Measurements from ENCODE around the gene ZFAND2B.

The ZFAND2B gene

DNA sequence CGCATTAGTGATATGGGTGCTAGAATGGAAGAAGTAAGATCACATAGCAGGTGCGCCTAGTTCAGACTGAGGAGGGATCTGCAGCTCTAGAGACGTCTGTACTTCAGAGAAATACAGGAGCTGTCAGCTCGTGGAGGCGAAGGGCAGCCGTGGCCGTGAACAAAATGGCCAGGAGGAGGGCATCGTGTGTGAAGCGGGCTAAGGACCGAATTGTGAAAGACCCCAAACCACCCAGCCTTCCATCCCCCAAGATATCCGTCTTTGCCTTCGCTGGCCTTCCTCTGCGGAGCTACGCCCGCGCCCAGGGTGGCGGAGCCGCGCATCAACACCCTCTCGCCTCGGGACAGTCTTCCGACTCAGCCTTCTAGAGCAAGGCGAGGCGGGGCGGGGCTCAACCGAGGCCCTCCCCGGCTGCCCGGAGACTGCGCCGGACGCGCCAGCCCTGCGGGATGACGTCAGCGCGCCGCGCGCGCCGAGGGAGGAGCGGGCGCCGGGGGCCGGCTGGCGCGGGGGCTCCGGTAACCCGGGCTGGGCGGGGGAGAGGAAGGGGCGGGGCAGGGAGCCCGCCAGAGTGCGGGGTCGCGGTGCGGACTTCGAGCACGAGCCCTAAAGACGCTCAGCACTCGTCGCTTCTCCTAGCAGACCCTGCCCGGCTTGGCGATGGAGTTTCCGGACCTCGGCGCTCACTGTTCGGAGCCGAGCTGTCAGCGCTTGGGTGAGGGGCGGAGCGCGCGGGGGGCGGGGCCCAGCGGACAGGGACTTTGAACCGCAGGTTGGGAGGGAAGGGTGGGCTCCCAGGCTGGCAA is at the start of gene ZFAND2B:
TSS of gene ZFAND2B (plus strand) at position 455 of the 806 bp plus-strand sequence. CDS start at position 661, 206 bp downstream.
- peak; percentile 95 for DNase-seq

DNA sequence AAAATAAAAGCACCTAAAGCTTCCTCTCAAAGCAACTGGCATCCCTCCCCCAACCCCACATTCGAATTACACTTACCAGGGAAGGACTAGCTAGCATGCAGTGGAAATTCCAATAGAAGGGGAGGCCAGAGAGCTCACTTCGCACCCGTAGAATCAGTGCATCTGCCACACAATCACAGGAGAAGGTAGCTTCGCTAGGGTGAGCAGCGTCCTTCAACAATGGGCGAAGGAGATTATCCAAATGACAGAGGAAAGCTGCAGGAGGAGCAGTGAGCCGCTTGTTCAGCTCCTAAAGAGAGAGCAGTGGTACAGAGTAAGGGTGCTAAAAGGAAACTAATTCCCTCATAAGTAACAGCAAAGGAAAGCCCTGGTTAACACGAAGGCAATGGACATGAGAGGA is 49.2 kb upstream of the ZFAND2B start:
- DNase-seq: no peak

- no peak for DNase-seq
Observed at GRCh38 chr2:219158025-219158424, 48.6 kb upstream of the ZFAND2B start.

- DNase-seq: no peak
Observed at GRCh38 chr2:219158586-219158985, 48.0 kb upstream of the ZFAND2B start.

GRCh38 chr2:219159771-219160185 is 46.8 kb upstream of the ZFAND2B start:
- no peak for DNase-seq

DNA sequence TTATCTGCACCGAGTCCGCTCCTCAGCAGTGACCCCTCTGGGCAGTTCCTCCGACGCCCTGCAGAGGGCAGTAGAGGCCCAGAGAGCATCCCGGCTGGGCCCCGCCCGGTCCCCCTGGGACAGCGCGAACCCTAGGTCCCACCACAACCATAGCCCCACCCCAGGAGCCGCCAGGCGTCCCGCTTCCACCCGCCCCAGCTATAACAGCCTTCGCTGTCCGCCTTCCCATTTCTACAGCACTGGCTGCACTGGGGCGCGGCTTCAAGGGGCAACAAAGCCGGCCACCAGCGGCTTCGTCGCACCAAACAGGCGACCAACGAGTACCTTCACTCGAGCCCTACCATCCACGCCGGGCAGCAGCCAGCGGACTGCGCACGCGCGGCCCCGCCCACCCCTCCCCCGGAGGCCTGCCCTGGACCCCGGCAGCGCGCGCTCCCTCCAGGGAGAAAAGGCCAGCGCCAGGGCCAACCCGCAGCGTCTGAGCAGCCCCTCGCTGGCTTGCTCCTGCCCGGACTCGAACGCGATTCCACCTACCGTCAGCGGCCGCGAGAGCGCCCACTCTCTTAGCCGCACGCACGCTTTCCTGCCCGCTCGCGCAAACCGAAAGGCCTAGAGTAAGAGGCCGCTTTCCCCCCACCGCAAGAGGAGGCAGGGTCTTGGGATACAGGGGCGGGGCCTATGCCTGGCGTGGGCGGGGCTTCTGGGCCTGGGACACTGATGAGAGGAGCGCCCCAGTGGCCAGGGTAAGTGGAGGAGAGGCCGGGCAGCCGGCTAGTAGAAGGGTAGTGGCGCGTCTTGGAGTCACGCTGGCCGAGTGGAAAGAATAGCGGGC is 46.2 kb upstream of the ZFAND2B start, which contains the start of gene NHEJ1:
TSS of gene NHEJ1 (minus strand) at position 630 of the 832 bp plus-strand sequence. CDS start 2,453 bp downstream, outside the sequence.
- DNase-seq: peak; percentile 92

GRCh38 chr2:219161097-219161496 is 45.5 kb upstream of the ZFAND2B start:
- DNase-seq: no peak

DNA sequence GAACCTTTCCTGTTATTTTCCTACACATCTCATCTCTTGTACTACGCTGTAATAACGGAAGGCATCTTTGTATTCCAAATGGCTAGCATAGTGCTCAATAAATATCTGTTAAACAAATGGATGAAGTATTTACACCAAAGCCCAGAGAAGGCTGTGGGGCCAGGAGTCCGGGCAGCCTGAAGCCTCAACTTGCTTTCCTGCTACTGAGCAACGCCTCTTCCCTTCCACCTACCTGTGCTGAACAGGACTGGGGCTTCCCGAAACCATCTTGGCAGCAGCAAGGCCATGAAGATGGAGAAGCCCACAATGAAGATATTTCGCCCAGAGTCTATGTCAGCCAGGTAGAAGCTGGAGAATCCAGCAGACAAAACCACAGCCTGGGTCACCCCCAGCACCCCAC is 43.4 kb upstream of the ZFAND2B start:
- DNase-seq: no peak

DNA sequence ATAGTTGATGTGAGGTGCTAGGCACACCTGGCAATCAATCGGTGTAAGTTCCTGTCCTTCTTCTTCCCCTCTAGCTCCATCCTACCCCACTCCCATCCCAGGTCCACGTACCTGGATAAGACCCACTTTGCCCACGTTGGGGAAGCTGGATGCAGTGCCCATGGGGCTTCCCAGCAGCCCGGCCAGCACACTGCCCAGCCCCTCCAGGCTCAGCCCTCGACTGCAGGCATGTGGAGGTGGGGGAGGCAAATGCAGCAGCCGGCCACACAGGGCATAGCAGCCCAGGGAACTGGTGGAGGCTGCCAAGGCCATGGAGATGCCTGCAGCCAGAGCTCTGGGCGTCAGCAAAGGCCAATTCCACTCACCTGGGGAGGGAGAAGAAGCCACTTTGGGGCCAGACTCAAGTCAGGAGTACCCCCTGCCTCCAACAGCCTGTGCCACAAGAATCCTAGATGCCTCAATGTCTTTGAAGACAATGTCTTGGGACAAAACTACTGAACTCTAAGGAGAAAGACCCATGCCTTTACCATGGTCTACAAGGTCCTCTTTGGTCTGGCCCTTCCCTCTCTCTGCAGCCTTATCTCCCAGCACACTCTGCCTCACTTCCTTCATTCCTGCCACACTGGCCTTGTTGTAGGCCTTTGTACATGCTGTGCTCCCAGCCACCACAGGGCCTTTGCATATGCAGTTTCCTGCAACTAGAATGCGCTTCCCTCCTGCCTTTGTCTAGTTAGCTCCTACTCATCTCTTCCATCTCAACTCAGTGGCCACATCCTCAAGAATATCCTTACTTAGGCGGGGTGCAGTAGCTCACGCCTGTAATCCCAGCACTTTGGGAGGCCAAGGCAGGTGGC is 41.3 kb upstream of the ZFAND2B start:
- DNase-seq: no peak

- no peak for DNase-seq
Observed at GRCh38 chr2:219167997-219168396, 38.6 kb upstream of the ZFAND2B start.

GRCh38 chr2:219168526-219168925 is 38.1 kb upstream of the ZFAND2B start:
- DNase-seq: no peak

DNA sequence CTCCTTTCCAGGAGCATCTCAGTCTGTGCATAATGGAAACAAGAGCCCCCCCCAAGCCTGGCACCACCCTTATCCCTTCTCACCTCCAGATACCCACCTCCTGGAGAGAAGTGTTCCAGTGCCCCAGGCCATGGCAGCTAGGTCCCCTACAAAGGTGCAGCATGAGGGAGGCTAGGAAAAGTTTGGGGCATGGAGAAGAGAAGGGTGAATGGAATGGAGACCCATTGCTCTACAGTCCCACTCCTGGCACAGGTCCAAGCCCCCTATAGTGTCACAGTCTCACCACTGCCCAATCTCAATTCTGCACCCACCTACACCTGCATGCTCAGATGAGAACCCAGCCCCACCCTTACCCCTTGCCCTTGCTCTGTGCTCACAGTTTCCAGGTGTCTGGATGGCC is 37.6 kb upstream of the ZFAND2B start:
- DNase-seq: no peak

GRCh38 chr2:219169930-219170654 is 36.5 kb upstream of the ZFAND2B start, which contains the start of gene SLC23A3:
TSS of gene SLC23A3 (minus strand) at chr2:219170029. CDS start at chr2:219169984, 45 bp downstream.
- no peak for DNase-seq

GRCh38 chr2:219171231-219171651 is 35.3 kb upstream of the ZFAND2B start:
- no peak for DNase-seq

GRCh38 chr2:219172231-219173154 is 34.1 kb upstream of the ZFAND2B start:
- DNase-seq: no peak

- no peak for DNase-seq
Observed at GRCh38 chr2:219173176-219173575, 33.4 kb upstream of the ZFAND2B start.

DNA sequence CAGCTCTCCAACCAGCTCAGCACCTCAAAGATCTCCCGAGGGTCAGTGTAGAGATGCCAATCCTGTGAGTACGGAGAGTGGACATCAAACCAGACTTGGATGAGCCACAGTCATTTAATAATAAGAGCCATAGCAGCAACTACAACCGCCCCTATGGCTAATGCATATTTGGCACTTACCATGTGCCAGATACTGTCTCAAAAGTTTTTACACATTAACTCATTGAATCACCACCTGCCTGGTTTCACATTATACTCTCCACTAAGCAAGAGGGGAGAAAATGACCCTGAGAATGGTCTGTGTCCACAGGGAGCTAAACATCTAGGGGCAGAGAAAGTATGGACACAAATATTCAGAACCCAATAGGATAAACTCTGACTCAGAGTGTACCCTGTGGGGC is 32.4 kb upstream of the ZFAND2B start:
- DNase-seq: no peak

DNA sequence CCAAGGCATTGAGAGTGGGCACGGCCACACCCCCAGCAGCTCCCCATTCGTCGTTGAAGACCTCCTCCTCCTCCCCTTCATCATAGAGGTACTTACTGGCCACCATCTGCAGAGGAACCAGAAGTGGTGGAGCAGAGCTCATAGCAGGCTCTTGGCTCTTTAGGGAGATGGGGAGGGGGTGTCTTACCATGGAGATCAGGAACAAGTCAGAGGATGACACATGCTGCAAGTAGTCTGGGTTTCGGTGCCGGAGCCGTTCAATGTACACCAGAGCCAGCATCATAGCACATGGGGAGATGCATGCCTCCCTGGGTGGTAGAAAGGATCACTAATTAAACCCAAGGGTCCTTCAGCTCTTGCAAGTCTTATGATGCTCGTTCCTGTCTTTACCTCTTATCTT is 31.8 kb upstream of the ZFAND2B start:
- no peak for DNase-seq

DNA sequence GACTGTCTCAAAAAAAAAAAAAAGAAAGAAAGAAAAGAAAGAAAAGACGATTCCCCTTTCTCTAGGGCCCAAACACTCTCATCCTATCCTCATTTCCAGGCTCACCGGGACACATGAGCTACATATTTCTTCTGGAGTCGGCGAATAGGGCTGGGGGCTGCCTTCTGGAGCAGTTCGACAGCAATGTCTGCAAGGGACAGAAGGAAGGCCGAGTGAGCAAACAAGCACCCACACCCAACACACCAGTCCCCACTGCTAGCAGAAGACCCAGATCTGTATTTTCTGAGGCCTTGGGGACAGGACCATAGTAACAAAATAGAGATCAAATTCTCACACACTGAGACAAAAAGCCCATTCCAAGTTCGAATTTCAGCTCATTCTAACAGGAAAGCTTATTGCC is 31.1 kb upstream of the ZFAND2B start:
- no peak for DNase-seq

- DNase-seq: peak; percentile 69
Observed at GRCh38 chr2:219175928-219176817, 30.4 kb upstream of the ZFAND2B start.
